Measurements from ENCODE around the gene SERPINB1. TPM values are rescaled to one million over a fixed set of nuclear protein-coding genes. Genes with fewer than 3 reads are reported as not detected.
"Not testable (repeated sequence)": the region's sequence is repeated elsewhere in the genome, so short reads cannot be mapped to it uniquely, and the experiment has no call there.

SERPINB1 gene
- total and polyA plus RNA-seq, 2 donors from 2014 or later: 37.4 to 86.4 TPM

- peaks cover 3 to 35% (median 11%) of the 10 kb centered on the region in 3 donors for H3K4me1 ChIP-seq (ENCODE audit: control insufficient read depth in 2 of 3, insufficient read depth in 2 of 3, low read depth in 1 of 3, low read length in 3 of 3)
- H3K27me3 ChIP-seq (ENCODE audit: control insufficient read depth, insufficient read depth, low read length): no peaks in the 10 kb centered on the region
- DNase-seq (peak in 2 of 5 donors; percentile 45 to 80), FAIRE-seq (no peak)
- H3K9ac ChIP-seq (ENCODE audit: low read length in 3 of 3): no peak overlapping the region
- H3K4me3 ChIP-seq (ENCODE audit: low read length in 3 of 3): peak overlapping the region in 1 of 3 donors; percentile 65
- H3K9me3 ChIP-seq (ENCODE audit: control insufficient read depth in 2 of 3, insufficient read depth in 1 of 3, low read length in 3 of 3): no peaks in the 10 kb centered on the region
- intact Hi-C loops (cut with DNase I): no loop called here
- no peak for TF ChIP-seq CTCF (IDR thresholded peaks at IDR 0.05; ENCODE audit: borderline replicate concordance, extremely low read depth, insufficient read depth)
- peak overlapping the region; percentile 82 to 88 for H3K27ac ChIP-seq (ENCODE audit: low read depth in 2 of 2, low read length in 2 of 2)
- H3K36me3 ChIP-seq (ENCODE audit: control insufficient read depth in 2 of 3, insufficient read depth in 3 of 3, low read length in 3 of 3): no peaks in the 10 kb centered on the region
These were observed 13.4 kb upstream of the SERPINB1 start for GRCh38 chr6:2855061-2855519.

GRCh38 chr6:2854396-2854982 lies 12.8 kb upstream of the SERPINB1 start:
- H3K4me3 ChIP-seq (ENCODE audit: low read length in 3 of 3): peak overlapping the region in 2 of 3 donors; percentile 65 to 73
- no peaks in the 10 kb centered on the region for H3K36me3 ChIP-seq (ENCODE audit: control insufficient read depth in 2 of 3, insufficient read depth in 3 of 3, low read length in 3 of 3)
- TF ChIP-seq CTCF (IDR thresholded peaks at IDR 0.05; ENCODE audit: borderline replicate concordance, extremely low read depth, insufficient read depth): no peak
- intact Hi-C loops (cut with DNase I): no loop called here
- no peaks in the 10 kb centered on the region for H3K27me3 ChIP-seq (ENCODE audit: control insufficient read depth, insufficient read depth, low read length)
- DNase-seq (no peak), FAIRE-seq (no peak)
- no peak overlapping the region for H3K9ac ChIP-seq (ENCODE audit: low read length in 3 of 3)
- H3K4me1 ChIP-seq (ENCODE audit: control insufficient read depth in 2 of 3, insufficient read depth in 2 of 3, low read depth in 1 of 3, low read length in 3 of 3): peaks cover 3 to 35% (median 11%) of the 10 kb centered on the region in 3 donors
- H3K27ac ChIP-seq (ENCODE audit: low read depth in 2 of 2, low read length in 2 of 2): peak overlapping the region; percentile 82 to 88
- H3K9me3 ChIP-seq (ENCODE audit: control insufficient read depth in 2 of 3, insufficient read depth in 1 of 3, low read length in 3 of 3): no peaks in the 10 kb centered on the region

GRCh38 chr6:2853769-2854395 lies 12.2 kb upstream of the SERPINB1 start:
- FAIRE-seq (no peak), DNase-seq (peak; percentile 78 to 92 (median 84))
- H3K27me3 ChIP-seq (ENCODE audit: control insufficient read depth, insufficient read depth, low read length): no peaks in the 10 kb centered on the region
- H3K27ac ChIP-seq (ENCODE audit: low read depth in 2 of 2, low read length in 2 of 2): peak overlapping the region; percentile 82 to 88
- H3K9ac ChIP-seq (ENCODE audit: low read length in 3 of 3): peak overlapping the region; percentile 6 to 59 (median 29)
- H3K9me3 ChIP-seq (ENCODE audit: control insufficient read depth in 2 of 3, insufficient read depth in 1 of 3, low read length in 3 of 3): no peaks in the 10 kb centered on the region
- H3K4me1 ChIP-seq (ENCODE audit: control insufficient read depth in 2 of 3, insufficient read depth in 2 of 3, low read depth in 1 of 3, low read length in 3 of 3): peaks cover 1 to 34% (median 8%) of the 10 kb centered on the region in 3 donors
- intact Hi-C loops (cut with DNase I): no loop called here
- H3K4me3 ChIP-seq (ENCODE audit: low read length in 3 of 3): peak overlapping the region; percentile 4 to 73 (median 65)
- TF ChIP-seq CTCF (IDR thresholded peaks at IDR 0.05; ENCODE audit: borderline replicate concordance, extremely low read depth, insufficient read depth): peak; percentile 37
- H3K36me3 ChIP-seq (ENCODE audit: control insufficient read depth in 2 of 3, insufficient read depth in 3 of 3, low read length in 3 of 3): no peaks in the 10 kb centered on the region

- H3K36me3 ChIP-seq (ENCODE audit: control insufficient read depth in 2 of 3, insufficient read depth in 3 of 3, low read length in 3 of 3); intact Hi-C loops (cut with DNase I); H3K27me3 ChIP-seq (ENCODE audit: control insufficient read depth, insufficient read depth, low read length); H3K9me3 ChIP-seq (ENCODE audit: control insufficient read depth in 2 of 3, insufficient read depth in 1 of 3, low read length in 3 of 3); FAIRE-seq: not testable (repeated sequence)
- H3K27ac ChIP-seq (ENCODE audit: low read depth in 2 of 2, low read length in 2 of 2): peak overlapping the region; percentile 82 to 88
- peak overlapping the region in 1 of 3 donors; percentile 59 for H3K9ac ChIP-seq (ENCODE audit: low read length in 3 of 3)
- H3K4me1 ChIP-seq (ENCODE audit: control insufficient read depth in 2 of 3, insufficient read depth in 2 of 3, low read depth in 1 of 3, low read length in 3 of 3): peaks cover 0 to 31% (median 7%) of the 10 kb centered on the region in 3 donors
- DNase-seq: peak in 1 of 5 donors; percentile 68
- peak overlapping the region in 1 of 3 donors; percentile 65 for H3K4me3 ChIP-seq (ENCODE audit: low read length in 3 of 3)
These were observed 11.7 kb upstream of the SERPINB1 start for GRCh38 chr6:2853378-2853768.

Data from kidney (tissue), 14 donors.